ENCODE data around the gene CREG2. TPM values are rescaled to one million over a fixed set of nuclear protein-coding genes. Genes with fewer than 3 reads are reported as not detected.

Gene CREG2
- total RNA-seq, 4 donors from 2014 or later, result not detected

- Histone ChIP-seq H3K4me3 (no peak overlapping the region), H3K4me1 (no peaks in the 10 kb centered on the region), H3K9me3 (no peaks in the 10 kb centered on the region), H3K27me3 (no peaks in the 10 kb centered on the region), H3K27ac (no peak overlapping the region), H3K36me3 (no peaks in the 10 kb centered on the region)
- ATAC-seq, result no peak
- TF ChIP-seq POLR2A (IDR thresholded peaks at IDR 0.05), result no peak
- no peak for TF ChIP-seq CTCF (IDR thresholded peaks at IDR 0.05 in 4 of 5, conservative IDR thresholded peaks at IDR 0.05 in 1 of 5)
- intact Hi-C loops (cut with DNase I; ENCODE audit: low total_unique reads) (no loop called here), in situ Hi-C loops (cut with MboI; ENCODE audit: low sequenced_read_pairs in 4 of 4) (loop anchor here in 1 of 4 donors (25.0 kb wide), 1 partner anchor 498 kb away; no protein-coding TSS in a partner anchor)
- DNase-seq, result no peak
These were observed 47.9 kb downstream of the CREG2 start for GRCh38 chr2:101339266-101339880.

- H3K4me3 ChIP-seq, result no peak overlapping the region
- no peaks in the 10 kb centered on the region for H3K27me3 ChIP-seq
- H3K9me3 ChIP-seq, result no peaks in the 10 kb centered on the region
- no peak for DNase-seq
- in situ Hi-C loops (cut with MboI; ENCODE audit: low sequenced_read_pairs in 4 of 4) (loop anchor here in 1 of 4 donors (25.0 kb wide), 1 partner anchor 499 kb away; no protein-coding TSS in a partner anchor), intact Hi-C loops (cut with DNase I; ENCODE audit: low total_unique reads) (no loop called here)
- no peak for ATAC-seq
- no peak overlapping the region for H3K27ac ChIP-seq
- no peaks in the 10 kb centered on the region for H3K4me1 ChIP-seq
- H3K36me3 ChIP-seq, result no peaks in the 10 kb centered on the region
- TF ChIP-seq CTCF (IDR thresholded peaks at IDR 0.05 in 4 of 5, conservative IDR thresholded peaks at IDR 0.05 in 1 of 5) (no peak), POLR2A (IDR thresholded peaks at IDR 0.05) (no peak)
These were observed 49.4 kb downstream of the CREG2 start for GRCh38 chr2:101337877-101338276.

GRCh38 chr2:101332885-101333766 is 54.2 kb downstream of the CREG2 start:
- TF ChIP-seq POLR2A (IDR thresholded peaks at IDR 0.05) (no peak), CTCF (IDR thresholded peaks at IDR 0.05 in 4 of 5, conservative IDR thresholded peaks at IDR 0.05 in 1 of 5) (no peak)
- no peaks in the 10 kb centered on the region for H3K36me3 ChIP-seq
- H3K9me3 ChIP-seq, result no peaks in the 10 kb centered on the region
- H3K4me1 ChIP-seq, result no peaks in the 10 kb centered on the region
- no peak for DNase-seq
- no peak overlapping the region for H3K27ac ChIP-seq
- no peak overlapping the region for H3K4me3 ChIP-seq
- ATAC-seq, result no peak
- H3K27me3 ChIP-seq, result no peaks in the 10 kb centered on the region
- in situ Hi-C loops (cut with MboI; ENCODE audit: low sequenced_read_pairs in 4 of 4) (loop anchor here in 1 of 4 donors (25.0 kb wide), 1 partner anchor 504 kb away; no protein-coding TSS in a partner anchor), intact Hi-C loops (cut with DNase I; ENCODE audit: low total_unique reads) (no loop called here)

- in situ Hi-C loops (cut with MboI; ENCODE audit: low sequenced_read_pairs in 4 of 4), result loop anchor here in 1 of 4 donors (25.0 kb wide), 1 partner anchor 506 kb away; no protein-coding TSS in a partner anchor
- Histone ChIP-seq H3K4me3 (no peak overlapping the region), H3K27ac (no peak overlapping the region), H3K9me3 (no peaks in the 10 kb centered on the region), H3K4me1 (no peaks in the 10 kb centered on the region), H3K27me3 (no peaks in the 10 kb centered on the region), H3K36me3 (no peaks in the 10 kb centered on the region)
- no peak for ATAC-seq
- TF ChIP-seq CTCF (IDR thresholded peaks at IDR 0.05 in 4 of 5, conservative IDR thresholded peaks at IDR 0.05 in 1 of 5), result no peak
- TF ChIP-seq POLR2A (IDR thresholded peaks at IDR 0.05), result no peak
- intact Hi-C loops (cut with DNase I; ENCODE audit: low total_unique reads), result no loop called here
- no peak for DNase-seq
These were observed 56.1 kb downstream of the CREG2 start for GRCh38 chr2:101331202-101331601.

All from gastrocnemius medialis (tissue), 4 donors.